Retinal pigment epithelial cell (primary cell): ENCODE measurements around the gene SOX5.

Experiments used
- DNase-seq: peaks from one replicate; pipeline ENCODE4 v3.0.0-alpha.2; 2010; ENCODE audit warnings: low read depth
- H3K4me3 ChIP-seq: 2 replicates; pipeline ENCODE4 v1.5.1; 2011; ENCODE audit warnings: mild to moderate bottlenecking, low read length, control low read depth, moderate library complexity
- TF ChIP-seq, protein P1 (sequence below): conservative IDR thresholded peaks from 2 replicates; pipeline ENCODE4 v1.5.1; 2011; ENCODE audit warnings: low read depth, low read length, control low read depth, inconsistent platforms

The SOX5 gene

GRCh38 chr12:23694307-23694706 lies 255.2 kb downstream of the SOX5 start:
- DNase-seq = no peak
- TF ChIP-seq, protein P1, sequence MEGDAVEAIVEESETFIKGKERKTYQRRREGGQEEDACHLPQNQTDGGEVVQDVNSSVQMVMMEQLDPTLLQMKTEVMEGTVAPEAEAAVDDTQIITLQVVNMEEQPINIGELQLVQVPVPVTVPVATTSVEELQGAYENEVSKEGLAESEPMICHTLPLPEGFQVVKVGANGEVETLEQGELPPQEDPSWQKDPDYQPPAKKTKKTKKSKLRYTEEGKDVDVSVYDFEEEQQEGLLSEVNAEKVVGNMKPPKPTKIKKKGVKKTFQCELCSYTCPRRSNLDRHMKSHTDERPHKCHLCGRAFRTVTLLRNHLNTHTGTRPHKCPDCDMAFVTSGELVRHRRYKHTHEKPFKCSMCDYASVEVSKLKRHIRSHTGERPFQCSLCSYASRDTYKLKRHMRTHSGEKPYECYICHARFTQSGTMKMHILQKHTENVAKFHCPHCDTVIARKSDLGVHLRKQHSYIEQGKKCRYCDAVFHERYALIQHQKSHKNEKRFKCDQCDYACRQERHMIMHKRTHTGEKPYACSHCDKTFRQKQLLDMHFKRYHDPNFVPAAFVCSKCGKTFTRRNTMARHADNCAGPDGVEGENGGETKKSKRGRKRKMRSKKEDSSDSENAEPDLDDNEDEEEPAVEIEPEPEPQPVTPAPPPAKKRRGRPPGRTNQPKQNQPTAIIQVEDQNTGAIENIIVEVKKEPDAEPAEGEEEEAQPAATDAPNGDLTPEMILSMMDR = no peak
- H3K4me3 ChIP-seq = no peak overlapping the region

DNA sequence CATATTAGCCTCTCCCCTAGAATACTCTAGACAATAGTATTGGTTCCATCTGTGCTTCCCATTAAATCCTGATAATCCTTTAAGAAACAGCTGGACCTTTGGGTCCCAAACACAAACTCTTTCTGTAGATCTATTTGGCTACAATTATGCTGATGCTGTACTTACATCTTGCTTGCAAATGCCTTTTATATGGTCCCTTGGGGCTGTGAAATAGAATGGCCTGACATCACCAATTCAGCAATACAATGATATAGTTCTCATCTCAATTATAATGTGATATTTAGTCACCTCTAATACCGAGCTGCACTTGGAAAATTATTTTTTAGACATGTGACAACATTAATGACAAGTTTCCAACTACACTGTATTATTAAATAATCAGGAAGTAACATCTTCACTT lies 261.5 kb downstream of the SOX5 start:
- TF ChIP-seq, protein P1 = no peak
- H3K4me3 ChIP-seq = no peak overlapping the region
- no peak for DNase-seq

- TF ChIP-seq, protein P1 = no peak
- no peak overlapping the region for H3K4me3 ChIP-seq
- DNase-seq = no peak
These were observed 263.4 kb downstream of the SOX5 start for GRCh38 chr12:23686095-23686494.

GRCh38 chr12:23684121-23684520 lies 265.3 kb downstream of the SOX5 start:
- DNase-seq = no peak
- H3K4me3 ChIP-seq = no peak overlapping the region
- TF ChIP-seq, protein P1 = no peak

GRCh38 chr12:23681237-23681636 lies 268.2 kb downstream of the SOX5 start:
- TF ChIP-seq, protein P1 = no peak
- H3K4me3 ChIP-seq = no peak overlapping the region
- DNase-seq = no peak

- H3K4me3 ChIP-seq = no peak overlapping the region
- no peak for DNase-seq
- TF ChIP-seq, protein P1 = no peak
These were observed 275.4 kb downstream of the SOX5 start for GRCh38 chr12:23674064-23674463.

GRCh38 chr12:23671881-23672280 lies 277.6 kb downstream of the SOX5 start:
- no peak overlapping the region for H3K4me3 ChIP-seq
- no peak for DNase-seq
- TF ChIP-seq, protein P1 = no peak
